ENCODE results near the gene GLE1. TPM values are rescaled to one million over a fixed set of nuclear protein-coding genes. Genes with fewer than 3 reads are reported as not detected.

The GLE1 gene
- total and polyA plus RNA-seq, 2 donors (not counting 1 experiment from before 2014, with no cell fraction given) = 11.8 to 30.3 TPM

DNA sequence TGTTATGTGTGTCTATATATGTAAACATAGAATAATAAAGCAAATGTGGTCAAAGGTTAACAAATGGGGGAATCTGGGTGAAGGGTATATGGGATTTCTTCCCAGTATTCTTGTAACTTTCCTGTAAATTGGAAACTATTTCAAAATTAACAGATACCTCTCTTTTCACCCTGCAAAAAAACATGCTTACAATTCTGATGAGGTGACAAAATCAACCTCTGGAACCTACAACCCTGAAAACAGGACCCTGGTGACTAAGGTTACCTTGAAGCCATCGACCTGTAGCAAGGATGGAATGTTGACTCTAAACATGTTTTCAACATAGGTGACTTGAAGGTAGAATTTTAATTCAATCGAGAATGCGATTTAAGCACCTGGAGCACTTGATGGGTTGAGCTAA, 42.0 kb downstream of the GLE1 start:
- Histone ChIP-seq H3K9ac (ENCODE audit: low read length) (no peak overlapping the region), H4K20me1 (ENCODE audit: control insufficient read depth, insufficient read depth, low read length, poor library complexity, severe bottlenecking) (no peaks in the 10 kb centered on the region), H3K4me3 (ENCODE audit: control extremely low read depth in 1 of 5, extremely low read depth in 1 of 5, insufficient read depth in 1 of 5, low read depth in 2 of 5, low read length in 4 of 5) (no peak overlapping the region), H3K79me2 (ENCODE audit: control insufficient read depth, insufficient read depth, low read length) (no peaks in the 10 kb centered on the region), H3K4me2 (replicated peaks; ENCODE audit: low read depth, low read length, poor library complexity, severe bottlenecking) (no peak overlapping the region), H3K36me3 (replicated peaks in 1 of 2; ENCODE audit: control extremely low read depth in 1 of 2, control insufficient read depth in 1 of 2, extremely low read depth in 1 of 2, insufficient read depth in 2 of 2, low read length in 1 of 2) (peaks cover 0 to 7% of the 10 kb centered on the region in 2 experiments), H3K9me3 (ENCODE audit: control extremely low read depth in 1 of 3, control insufficient read depth in 2 of 3, insufficient read depth in 1 of 3, low read length in 2 of 3) (no peaks in the 10 kb centered on the region), H3K4me1 (ENCODE audit: control insufficient read depth in 2 of 2, insufficient read depth in 2 of 2, low read length in 2 of 2) (peaks cover 3 to 4% of the 10 kb centered on the region in 2 donors), H3K27me3 (replicated peaks in 1 of 4; ENCODE audit: control extremely low read depth in 1 of 4, control insufficient read depth in 3 of 4, insufficient read depth in 4 of 4, low read length in 3 of 4) (no peaks in the 10 kb centered on the region), H2AFZ (ENCODE audit: insufficient read depth, low read depth, low read length, poor library complexity, severe bottlenecking) (no peak overlapping the region), H3K27ac (ENCODE audit: low read length in 2 of 2) (no peak overlapping the region)
- TF ChIP-seq EZH2 (IDR thresholded peaks at IDR 0.05; ENCODE audit: borderline replicate concordance, insufficient read depth, low read depth, low read length, poor library complexity, severe bottlenecking) = no peak
- TF ChIP-seq, protein P1, sequence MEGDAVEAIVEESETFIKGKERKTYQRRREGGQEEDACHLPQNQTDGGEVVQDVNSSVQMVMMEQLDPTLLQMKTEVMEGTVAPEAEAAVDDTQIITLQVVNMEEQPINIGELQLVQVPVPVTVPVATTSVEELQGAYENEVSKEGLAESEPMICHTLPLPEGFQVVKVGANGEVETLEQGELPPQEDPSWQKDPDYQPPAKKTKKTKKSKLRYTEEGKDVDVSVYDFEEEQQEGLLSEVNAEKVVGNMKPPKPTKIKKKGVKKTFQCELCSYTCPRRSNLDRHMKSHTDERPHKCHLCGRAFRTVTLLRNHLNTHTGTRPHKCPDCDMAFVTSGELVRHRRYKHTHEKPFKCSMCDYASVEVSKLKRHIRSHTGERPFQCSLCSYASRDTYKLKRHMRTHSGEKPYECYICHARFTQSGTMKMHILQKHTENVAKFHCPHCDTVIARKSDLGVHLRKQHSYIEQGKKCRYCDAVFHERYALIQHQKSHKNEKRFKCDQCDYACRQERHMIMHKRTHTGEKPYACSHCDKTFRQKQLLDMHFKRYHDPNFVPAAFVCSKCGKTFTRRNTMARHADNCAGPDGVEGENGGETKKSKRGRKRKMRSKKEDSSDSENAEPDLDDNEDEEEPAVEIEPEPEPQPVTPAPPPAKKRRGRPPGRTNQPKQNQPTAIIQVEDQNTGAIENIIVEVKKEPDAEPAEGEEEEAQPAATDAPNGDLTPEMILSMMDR (IDR thresholded peaks at IDR 0.05) = no peak
- Mint-ChIP-seq H3K4me1 (peaks cover 4% of the 10 kb centered on the region), H3K9me3 (ENCODE audit: insufficient read depth) (no peaks in the 10 kb centered on the region), H3K27me3 (no peaks in the 10 kb centered on the region), H3K4me3 (no peak overlapping the region), H3K27ac (no peak overlapping the region)
- CTCF ChIA-PET = no interaction called here
- 100% methylated on average over 3 of the region's 3 CpGs for WGBS (ENCODE audit: insufficient coverage)
- no peak for ATAC-seq (ENCODE audit: low read depth)
- POLR2A ChIA-PET = no interaction called here
- intact Hi-C loops (cut with micrococcal nuclease) = no loop called here
- DNase-seq = no peak

DNA sequence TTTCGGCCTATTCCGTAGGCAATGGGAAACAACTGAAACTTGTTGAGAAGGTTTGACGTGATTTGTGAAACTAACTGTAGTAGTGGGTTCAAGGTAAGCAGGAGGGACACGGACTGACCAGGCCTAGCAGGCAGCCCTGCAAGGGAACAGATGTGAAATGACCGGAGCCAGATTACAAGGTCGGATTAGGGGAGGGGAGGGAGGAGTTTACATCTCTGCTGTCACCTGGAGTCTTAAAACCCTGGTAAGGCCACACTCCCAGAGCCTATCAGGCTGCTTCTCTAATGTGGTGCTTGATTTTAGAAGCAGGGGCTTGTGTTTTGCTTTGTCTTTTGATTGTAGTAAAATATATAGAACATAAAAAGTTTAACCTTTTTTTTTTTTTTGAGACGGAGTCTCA, 44.4 kb downstream of the GLE1 start:
- Histone ChIP-seq H3K4me3 (ENCODE audit: control extremely low read depth in 1 of 5, extremely low read depth in 1 of 5, insufficient read depth in 1 of 5, low read depth in 2 of 5, low read length in 4 of 5) (no peak overlapping the region), H3K4me1 (ENCODE audit: control insufficient read depth in 2 of 2, insufficient read depth in 2 of 2, low read length in 2 of 2) (peaks cover 12 to 16% of the 10 kb centered on the region in 2 donors), H3K9ac (ENCODE audit: low read length) (no peak overlapping the region), H3K27me3 (replicated peaks in 1 of 4; ENCODE audit: control extremely low read depth in 1 of 4, control insufficient read depth in 3 of 4, insufficient read depth in 4 of 4, low read length in 3 of 4) (no peaks in the 10 kb centered on the region), H3K79me2 (ENCODE audit: control insufficient read depth, insufficient read depth, low read length) (peaks cover 12% of the 10 kb centered on the region), H3K9me3 (ENCODE audit: control extremely low read depth in 1 of 3, control insufficient read depth in 2 of 3, insufficient read depth in 1 of 3, low read length in 2 of 3) (no peaks in the 10 kb centered on the region), H3K36me3 (replicated peaks in 1 of 2; ENCODE audit: control extremely low read depth in 1 of 2, control insufficient read depth in 1 of 2, extremely low read depth in 1 of 2, insufficient read depth in 2 of 2, low read length in 1 of 2) (no peaks in the 10 kb centered on the region), H3K4me2 (replicated peaks; ENCODE audit: low read depth, low read length, poor library complexity, severe bottlenecking) (no peak overlapping the region), H3K27ac (ENCODE audit: low read length in 2 of 2) (no peak overlapping the region), H2AFZ (ENCODE audit: insufficient read depth, low read depth, low read length, poor library complexity, severe bottlenecking) (no peak overlapping the region), H4K20me1 (ENCODE audit: control insufficient read depth, insufficient read depth, low read length, poor library complexity, severe bottlenecking) (no peaks in the 10 kb centered on the region)
- ATAC-seq (ENCODE audit: low read depth) = no peak
- 100% methylated on average over 5 of the region's 7 CpGs for WGBS (ENCODE audit: insufficient coverage)
- Mint-ChIP-seq H3K27ac (no peak overlapping the region), H3K4me3 (no peak overlapping the region), H3K4me1 (peaks cover 9% of the 10 kb centered on the region), H3K27me3 (no peaks in the 10 kb centered on the region), H3K9me3 (ENCODE audit: insufficient read depth) (no peaks in the 10 kb centered on the region)
- TF ChIP-seq, protein P1 (IDR thresholded peaks at IDR 0.05) = no peak
- no peak for TF ChIP-seq EZH2 (IDR thresholded peaks at IDR 0.05; ENCODE audit: borderline replicate concordance, insufficient read depth, low read depth, low read length, poor library complexity, severe bottlenecking)
- ChIA-PET POLR2A (no interaction called here), CTCF (interaction anchor here (1.7 kb wide), 1 partner anchor 10 kb away, joined by 4 read pairs; no protein-coding TSS in a partner anchor)
- intact Hi-C loops (cut with micrococcal nuclease) = no loop called here
- no peak for DNase-seq

All from B cell (primary cell).